Kidney tubule cell (primary cell): ENCODE results near the gene SIRPB1.
"Not testable (repeated sequence)": the region's sequence is repeated elsewhere in the genome, so short reads cannot be mapped to it uniquely, and the experiment has no call there.

Experiments
- DNase-seq: peaks from one replicate; pipeline ENCODE4 v3.0.0-alpha.2; 2018; ENCODE audit warnings: low spot score

SIRPB1 gene

DNA sequence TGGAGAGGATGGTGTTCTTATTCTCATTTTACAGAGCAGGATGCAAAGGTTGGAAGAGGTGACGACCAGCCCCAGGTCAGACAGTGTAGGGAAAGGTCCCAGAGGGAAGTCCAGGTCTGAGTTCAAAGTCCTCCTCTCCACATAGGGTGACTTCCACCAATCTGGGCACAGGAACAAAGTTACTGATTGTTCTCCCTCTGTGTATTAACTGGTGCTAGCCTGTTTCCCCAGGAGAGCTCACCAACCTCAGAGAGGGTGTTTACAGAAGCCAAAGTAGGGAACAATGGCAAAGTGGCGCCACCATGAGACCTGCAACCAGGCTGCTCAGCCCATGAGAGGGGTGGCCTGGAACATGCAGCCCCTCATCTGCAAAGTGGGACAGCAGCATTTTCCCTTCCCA lies 16.8 kb upstream of the SIRPB1 start:
- peak; percentile 62 for DNase-seq

DNA sequence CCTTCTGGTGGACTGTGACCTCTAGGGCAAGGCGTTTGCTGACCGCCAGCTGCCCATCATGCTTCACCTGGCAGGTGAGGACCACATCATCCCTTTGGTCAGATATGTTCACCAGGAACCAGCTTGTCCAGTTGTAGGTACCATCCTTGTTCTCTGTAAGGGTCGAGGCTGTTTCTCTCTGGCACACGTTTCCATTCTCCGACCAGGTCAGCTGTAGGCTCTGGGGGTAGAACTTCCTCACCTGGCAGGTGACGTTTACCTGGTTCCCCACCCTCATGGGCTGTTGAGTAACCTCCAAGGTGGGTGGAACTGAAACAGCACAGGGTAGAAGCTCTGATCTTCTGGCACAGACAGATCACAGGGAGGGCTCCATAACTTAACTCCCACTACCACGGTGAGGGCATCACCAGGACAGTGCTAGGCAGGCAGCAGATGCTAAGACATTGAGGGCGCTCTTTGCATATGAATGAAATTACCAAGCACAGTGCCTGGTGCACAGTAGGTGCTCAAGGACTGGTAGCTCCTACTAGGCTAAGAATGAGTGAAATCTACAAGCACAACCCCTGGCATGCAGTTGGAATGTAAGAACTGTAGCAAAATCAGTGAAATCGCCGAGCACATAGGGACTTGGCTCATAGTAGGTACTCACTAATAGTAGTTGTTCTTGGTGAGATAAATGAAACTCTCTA lies 15.6 kb upstream of the SIRPB1 start:
- no peak for DNase-seq

DNA sequence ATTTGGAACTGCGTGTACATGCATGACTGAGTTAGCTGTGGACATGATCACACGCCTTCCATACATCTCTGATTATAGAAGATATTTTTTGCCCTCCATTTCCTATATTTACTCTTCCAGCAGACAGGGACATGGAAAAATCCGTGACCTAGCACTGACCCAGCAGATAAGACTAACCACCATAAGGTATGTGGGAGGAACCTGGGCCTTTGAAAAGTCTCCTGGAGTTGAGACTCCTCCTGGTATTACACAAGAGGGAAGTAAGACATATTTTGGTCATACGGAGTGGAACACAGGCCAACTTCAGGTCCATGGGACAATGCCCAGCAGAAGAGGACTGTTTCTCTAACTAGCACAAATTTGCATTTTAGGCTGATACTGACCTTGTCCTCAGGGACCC lies 13.7 kb upstream of the SIRPB1 start:
- peak; percentile 55 for DNase-seq

DNA sequence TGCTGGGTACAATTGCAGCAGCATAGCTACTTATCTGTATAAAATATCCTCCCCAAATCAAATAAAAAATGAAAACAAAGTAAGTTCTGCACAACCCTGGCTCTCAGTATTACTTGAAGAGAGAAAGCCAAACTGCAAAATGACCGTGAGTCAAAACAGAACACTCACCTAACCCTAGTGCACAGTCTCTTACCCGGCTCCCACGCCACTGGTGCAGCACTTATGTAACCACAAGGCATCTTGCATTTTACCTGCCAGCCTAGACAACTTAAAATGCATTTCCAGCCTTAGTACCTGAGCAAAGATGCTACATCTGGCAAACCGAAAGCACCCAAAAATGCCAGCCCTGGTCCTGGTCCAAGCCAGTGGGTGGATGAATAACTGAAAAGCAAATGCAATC lies 12.4 kb upstream of the SIRPB1 start:
- no peak for DNase-seq

DNA sequence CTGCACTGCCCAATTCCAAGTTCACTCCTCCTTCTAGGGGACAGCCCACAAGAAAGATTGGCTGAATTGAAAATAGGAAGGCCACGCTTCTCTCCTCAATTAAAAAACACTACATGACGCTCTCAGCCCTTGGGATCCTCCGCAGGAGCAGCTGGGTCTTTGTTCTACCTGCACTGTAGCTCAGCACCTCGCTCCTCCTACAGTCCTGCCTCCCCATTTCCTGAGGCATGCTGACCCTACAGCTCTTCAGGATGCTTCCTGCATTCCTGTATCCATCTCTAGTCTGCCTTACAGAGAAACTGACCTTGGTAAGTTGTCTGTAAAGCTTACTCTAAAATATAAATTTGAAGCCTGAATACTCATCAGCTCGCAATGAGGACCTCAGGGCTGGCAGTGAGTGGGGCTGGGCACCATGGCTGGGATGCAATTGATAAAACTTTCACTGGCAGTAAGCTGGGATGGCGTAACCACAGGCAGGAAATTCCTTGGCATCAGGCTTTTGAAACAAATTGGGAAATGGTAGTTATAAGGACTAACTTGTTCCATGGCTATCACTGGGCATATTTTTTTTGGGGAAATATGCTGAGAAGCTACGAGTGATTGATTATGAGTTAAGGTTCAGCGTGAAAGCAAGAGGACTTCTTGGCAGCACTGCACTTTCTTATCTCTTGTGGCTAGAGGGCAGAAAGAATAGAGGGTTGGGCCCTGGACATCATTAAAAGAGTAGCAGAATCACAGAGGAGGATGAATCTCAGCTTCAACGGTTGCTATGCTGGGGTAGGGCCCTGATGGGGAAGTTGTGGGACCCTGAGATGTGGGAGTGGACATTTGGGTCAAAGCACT lies 11.7 kb upstream of the SIRPB1 start:
- no peak for DNase-seq

DNA sequence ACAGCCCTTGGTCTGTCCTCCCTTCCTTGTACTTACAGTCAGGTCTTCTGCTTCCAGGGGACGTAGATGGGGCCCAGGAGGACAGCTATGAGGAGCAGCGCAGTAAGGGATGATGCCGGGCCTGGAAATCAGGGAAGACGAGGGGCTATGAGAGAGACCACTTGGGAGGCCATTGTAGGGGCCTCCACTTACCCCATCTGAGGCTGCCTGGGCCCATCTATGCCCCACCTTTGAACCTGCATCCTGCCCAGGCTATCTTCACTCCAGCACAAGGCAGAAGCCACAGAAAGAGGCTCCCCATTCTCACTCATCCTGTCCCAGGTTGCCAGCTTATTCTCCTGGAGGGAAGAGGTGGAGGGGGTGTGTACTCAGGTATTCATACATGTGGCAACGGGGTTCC lies 10.4 kb upstream of the SIRPB1 start:
- DNase-seq, result no peak

DNA sequence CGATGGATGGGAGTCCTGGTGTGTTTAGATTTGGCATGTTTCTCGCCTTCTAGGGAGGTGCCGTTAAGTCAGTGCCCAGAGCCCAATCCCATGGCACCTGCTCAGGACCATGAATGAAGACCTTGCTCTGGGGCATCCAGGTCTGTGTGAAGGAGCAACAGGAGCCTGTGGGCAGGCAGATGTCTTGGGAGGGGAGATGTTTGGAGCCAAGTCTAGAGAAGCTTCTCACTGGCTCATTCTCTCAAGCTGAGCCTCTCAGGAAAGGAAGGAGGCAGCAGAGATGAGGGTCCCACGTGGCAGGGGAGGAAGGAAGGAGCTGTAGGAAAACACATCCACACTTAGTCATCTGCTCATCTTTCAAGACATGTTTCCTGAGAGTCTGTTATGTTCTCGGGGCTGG lies 9.5 kb upstream of the SIRPB1 start:
- peak; percentile 31 for DNase-seq

DNA sequence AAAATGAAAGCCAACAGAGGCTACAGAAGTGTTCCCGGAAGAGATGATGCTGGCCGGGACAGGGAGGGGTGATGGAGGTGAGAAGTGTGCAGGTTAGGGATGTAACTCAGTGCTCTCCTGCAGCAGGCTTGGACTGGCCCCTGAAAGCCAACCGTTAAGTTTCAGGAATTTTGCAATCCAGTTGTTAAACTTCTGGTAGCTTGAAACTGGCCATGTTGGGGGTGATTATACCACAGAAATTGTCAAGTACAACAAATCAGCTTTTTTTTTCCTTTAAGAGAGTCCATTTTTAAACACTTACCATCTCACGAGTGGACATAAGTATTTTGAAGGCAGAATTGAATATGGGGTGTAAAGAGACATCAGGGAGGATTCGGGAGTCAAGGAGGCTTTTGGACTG lies 8.8 kb upstream of the SIRPB1 start:
- no peak for DNase-seq

DNA sequence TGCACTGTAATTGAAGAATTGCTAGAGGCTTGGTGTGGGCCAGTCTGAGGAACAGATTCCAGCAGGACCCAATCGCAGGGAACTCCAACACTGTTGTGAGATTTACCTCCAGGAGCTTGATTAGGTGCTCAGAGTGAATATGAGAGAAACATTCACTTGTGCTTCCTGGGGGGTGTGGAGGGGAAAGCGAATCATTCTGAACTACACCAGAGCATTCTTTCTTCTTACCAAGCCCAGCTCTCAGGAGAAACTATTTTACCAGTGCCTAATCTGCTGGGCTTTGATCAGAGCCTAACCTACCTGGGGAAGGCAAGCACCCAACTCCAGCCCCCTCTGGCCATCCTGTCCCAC lies 7.4 kb upstream of the SIRPB1 start:
- peak; percentile 78 for DNase-seq

DNA sequence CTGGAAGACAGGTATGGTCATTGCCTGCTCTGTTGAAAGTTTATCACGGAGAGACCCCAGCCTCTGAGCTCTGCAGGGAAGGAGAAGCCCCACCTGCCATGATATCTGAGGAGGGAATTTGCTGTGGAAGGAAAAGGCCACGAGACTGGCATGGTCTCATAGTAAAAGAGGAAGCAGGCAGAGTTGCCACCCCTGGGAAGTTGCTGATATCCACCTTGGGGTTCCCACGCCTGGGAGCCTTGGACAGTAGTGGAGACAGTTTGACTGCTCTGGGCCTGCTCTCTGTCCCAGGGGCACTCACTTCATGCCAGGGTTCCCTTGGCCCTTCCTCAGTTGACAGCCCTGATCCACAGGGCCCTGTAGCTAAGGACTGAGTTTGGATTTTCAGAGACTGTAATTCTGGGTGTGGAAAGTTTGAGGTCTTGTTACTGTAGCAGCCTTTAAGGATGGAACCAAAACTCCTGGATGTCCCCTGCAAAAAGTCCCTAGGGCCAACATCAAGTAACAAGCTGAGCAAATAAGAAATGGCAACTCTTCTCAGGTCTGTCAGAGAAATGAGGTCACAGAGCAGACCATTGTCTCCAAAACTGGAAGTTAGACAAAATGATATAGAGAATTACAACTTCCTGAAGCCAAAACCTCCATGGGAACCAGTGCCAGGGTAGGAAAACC lies 6.9 kb upstream of the SIRPB1 start:
- peak; percentile 0 for DNase-seq

DNA sequence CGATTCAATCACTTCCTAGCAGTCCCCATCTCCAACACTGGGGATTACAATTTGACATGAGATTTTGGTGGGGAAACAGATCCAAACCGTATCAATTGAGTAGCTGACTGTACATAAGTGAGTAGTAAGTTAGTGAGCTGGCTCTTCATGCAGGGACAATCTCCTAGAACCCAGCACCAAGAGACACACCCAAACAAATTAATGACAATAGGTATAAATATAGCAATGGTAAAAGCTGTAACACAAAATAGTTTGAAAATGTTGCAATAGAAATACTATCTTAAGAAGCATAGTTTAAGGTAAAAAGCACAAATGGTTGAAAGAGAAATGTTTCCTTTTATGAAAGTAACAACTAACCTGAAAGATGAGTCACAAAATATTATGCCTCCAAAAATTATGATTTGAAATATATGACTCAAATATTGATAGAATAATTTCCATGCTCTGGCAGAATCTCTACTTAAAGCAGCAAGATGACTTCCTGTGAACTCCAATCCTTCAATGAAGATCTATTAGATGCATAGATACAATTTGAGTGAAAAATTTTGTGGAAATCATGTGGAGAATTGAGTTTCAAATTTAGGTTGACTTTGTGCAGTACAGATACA lies 5.4 kb upstream of the SIRPB1 start:
- no peak for DNase-seq

DNA sequence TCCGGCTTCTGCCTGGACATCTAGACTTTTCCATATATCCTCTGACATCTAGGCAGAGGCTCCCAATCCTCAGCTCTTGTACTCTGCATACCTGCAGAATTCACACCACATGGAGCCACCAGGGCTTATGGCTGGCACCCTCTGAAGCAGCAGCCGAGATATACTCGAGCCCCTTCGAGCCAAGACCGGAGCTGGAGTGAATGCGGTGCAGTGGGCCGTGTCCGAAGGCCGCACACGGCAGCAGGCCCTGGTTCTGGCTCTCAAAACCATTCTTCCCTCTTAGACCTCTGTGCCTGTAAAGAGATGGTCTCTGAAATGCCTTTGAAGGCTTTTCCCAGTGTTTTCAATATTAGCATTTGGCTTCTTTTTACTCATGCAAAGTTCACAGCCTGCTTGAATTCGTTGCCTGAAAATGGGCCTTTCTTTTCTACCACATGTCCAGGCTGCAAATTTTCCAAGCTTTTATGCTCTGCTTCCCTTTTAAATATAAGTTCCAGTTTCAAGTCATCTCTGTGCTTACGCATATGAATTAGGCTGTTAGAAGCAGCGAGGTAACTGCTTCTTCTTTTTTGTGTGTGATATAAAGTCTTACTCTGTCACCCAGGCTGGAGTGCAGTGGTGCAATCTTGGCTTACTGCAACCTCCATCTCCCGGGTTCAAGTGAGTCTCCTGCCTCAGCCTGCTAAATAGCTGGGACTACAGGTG lies 3.8 kb upstream of the SIRPB1 start:
- peak; percentile 1 for DNase-seq

DNA sequence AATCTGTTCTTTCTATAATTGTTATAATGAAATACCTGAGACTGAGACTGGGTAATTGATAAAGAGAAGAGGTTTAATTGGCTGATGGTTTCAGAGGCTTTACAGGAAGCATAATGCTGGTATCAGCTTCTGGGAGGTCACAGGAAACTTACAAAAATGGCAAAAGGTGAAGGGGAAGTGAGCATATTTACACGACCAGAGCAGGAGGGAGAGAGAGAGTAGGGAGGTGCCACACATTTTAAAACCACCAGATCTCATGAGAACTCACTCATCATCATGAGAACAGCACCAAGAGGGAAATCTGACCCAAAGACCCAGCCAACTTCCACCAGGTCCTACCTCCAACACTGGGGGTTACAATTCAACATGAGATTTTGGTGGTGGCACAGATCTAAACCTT lies 2.6 kb upstream of the SIRPB1 start:
- peak; percentile 18 for DNase-seq

DNA sequence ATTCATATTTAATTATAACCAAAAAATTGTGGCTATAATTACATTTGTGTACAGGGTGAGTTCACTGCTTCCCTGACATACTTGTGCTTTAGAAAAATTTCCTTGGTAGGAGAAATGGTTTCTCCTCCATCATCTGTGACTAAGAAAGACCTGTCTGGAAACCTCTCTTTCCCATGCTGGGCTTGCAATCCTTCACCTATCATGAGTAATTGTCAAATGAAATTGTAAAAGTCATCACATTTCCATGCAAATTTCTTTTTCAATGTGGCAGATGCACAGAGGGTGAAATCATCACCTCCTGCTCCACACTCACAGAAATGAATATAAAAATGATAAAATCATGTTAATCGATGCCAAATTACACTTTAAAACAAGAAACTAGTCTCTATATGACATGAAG lies 1.5 kb upstream of the SIRPB1 start:
- peak; percentile 63 for DNase-seq

DNA sequence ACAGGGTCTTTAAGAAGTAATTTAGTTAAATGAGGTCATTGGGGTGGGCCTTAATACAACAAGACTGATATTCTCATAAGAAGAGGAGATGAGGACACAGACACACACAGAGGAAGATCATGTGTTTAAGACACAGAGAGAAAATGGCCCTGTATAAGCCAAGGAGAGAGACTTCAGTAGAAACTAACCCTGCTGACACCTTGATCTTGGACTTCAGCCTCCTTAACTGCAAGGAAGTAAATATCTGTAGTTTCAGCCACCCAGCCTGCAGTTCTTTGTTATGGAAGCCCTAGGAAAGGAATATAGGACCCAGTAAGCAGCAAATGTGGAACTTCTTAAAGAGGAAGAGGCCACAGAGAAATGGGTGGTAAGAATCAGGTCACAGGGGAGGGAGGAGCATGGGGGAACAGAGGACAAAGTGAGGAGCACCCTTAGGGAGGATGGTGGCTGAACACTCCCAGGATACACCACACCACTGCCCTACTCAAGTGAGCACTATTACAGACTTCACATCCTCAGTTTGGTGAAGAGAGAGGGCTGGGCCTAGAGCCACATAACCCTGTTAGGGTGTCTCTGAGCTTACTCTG lies 762 bp downstream of the SIRPB1 start:
- no peak for DNase-seq

DNA sequence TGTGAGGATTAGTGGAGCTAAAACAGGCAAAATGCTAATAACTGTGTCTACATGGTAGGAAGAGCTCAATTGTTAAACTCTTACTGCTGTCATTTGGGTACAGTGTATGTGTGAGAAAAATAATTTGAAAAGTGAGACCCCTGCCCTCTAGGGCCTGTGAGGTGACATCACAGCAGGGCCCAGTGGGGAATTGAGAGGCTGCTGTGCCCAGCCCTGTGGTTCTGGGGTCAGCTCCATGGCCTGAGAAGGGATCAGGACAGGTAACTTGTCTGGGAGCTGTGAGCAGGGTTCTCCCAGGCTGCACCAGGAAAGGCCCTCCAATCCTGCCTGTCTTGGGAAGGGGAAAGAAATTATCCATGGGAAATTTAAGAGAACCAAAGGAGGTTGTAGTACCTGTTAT lies 1.3 kb downstream of the SIRPB1 start:
- peak; percentile 1 for DNase-seq

DNA sequence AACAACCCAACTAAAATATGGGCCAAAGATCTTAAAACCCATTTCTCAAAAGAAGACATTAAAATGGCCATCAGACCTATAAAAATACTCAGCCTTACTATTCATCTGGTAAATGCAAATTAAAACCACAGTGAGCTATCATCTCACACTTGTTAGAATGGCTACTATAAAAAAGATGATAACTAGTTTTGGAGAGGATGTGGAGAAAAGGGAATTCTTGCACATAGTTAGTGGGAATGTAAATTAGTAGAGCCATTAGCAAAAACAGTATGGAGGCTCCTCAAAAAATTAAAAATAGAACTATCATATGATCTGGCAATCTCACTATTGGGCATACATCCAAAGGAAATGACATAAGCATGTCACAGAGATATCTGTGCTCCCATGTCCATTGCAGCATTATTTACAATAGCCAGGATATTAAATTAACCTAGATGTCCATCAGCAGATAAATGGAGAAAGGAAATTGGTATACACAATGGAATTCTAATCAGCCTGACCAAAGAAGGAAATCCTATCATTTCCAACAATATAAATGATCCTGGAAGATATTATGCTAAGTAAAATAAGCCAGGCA lies 2.9 kb downstream of the SIRPB1 start:
- DNase-seq, result peak; percentile 11

DNA sequence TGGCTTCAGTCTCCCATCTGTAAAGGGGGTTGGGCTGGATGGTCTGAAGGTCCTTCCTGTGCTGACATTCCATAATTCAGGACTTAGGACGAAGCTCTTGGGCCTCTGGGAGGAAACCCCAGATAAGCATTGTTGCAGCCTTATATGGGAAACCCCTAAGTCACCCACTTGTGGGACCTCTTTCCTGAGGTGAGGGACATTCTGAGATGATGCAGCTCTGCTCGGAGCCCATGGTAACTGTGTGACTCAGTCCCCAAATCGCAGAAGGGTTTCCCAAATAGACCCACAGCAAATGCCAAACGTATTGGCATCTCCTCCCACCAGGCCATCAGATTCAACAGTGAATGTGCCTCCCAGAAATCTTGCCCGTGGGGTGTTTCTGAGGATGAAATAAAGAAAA lies 9.4 kb downstream of the SIRPB1 start:
- DNase-seq, result not testable (repeated sequence)

DNA sequence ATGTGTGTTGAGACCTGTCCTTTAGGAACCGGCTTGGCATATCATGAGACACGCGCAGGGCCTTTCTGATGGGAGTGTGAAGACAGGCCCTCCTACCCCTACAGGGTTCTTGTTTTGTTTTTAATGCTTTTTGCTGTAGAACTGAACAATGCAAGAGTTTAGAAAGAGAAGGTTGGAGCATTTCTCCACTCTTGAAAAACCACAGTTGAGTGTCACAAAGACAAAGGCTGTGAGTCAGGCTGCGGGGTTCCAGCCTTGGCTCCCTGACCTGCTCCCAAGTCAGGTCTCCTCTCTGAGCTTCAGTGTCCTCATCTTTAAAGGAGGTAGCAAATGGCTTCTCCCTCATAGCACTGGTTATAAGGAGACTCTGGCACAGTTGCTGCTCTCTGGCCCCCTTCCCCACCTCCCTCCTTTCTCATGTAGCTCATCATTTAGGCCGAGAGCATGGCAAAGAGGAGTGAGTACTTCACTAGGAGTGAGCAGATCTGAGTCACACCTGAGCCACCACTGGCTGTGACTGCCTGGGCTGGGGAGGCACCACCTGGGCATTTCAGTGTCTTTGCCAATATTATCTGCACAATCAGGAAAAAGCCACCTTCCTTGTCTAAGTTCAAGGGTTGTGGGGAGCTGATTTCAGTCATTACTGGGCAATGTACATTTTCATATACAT lies 11.0 kb downstream of the SIRPB1 start:
- DNase-seq, result not testable (repeated sequence)

DNA sequence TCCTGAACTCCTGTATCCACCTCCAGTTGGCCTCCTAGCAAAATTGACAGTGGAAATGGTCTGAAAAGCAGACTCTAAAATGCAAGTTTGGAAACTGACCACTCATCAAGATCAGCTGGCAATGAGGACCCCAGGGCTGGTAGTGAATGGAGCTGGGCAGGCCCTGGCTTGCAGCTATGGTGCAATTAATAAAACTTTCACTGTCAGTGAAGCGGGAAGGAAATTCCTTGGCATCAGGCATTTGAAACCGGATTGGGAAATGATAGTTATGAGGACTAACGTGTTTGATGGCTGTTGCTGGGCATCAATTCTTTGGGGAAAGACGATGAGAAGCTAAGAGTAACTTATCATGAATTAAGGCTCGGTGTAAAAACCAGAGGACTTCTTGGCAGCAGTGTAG lies 19.1 kb downstream of the SIRPB1 start:
- no peak for DNase-seq

DNA sequence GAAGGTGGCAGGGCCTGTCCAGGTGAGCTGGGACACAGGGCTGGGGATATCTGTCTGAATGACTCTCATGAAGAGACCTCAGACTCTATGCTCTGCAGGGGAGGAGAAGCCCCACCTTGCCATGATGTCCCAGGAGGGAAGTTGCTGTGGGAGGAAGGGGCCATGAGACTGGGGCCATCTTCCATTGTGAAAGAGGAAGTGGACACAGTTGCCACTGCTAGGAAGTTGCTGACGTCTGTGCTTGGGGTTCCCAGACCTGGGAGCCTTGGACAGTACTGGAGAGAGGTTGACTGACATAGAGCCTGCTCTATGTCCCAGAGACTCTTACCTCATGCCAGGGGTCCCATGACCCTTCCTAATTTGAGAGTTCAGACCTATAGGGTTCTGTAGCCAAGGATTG lies 24.5 kb downstream of the SIRPB1 start:
- DNase-seq, result no peak
